ENCODE measurements around the gene RARB. TPM values are rescaled to one million over a fixed set of nuclear protein-coding genes. Genes with fewer than 3 reads are reported as not detected.

Gene RARB
- total RNA-seq, 1 experiment from 2014 or later = 2.5 TPM

DNA sequence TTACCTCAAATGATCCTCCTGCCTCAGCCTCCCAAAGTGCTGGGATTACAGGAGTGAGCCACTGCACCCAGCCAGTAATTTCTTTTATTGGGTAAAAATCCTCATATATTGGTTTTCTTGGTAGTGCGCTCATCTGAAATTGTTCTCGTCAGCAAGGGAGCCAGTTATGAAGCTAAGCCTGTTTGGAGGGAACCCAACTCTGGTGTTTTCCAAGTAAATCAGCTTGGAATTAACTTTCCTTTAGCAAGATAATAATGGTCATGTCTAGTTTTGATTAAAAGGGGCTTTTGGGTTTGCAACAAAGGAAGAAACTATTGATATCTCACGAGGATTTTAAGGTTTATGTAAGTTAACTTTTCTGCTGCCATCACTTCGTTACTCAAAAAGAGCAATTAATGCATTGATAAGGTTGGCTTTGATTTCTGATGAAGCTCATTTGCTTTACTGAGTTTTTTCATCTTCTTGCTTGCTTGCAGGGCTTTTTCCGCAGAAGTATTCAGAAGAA lies 72.7 kb downstream of the RARB start:
- TF ChIP-seq CTCF (IDR thresholded peaks at IDR 0.05; ENCODE audit: insufficient read depth in 1 of 2, low read depth in 1 of 2, low read length in 1 of 2, severe bottlenecking in 1 of 2, unreplicated experiment in 1 of 2) = no peak
- no peak overlapping the region for H3K4me3 Mint-ChIP-seq (ENCODE audit: unreplicated experiment)
- H3K36me3 Mint-ChIP-seq (ENCODE audit: insufficient read depth, unreplicated experiment) = peaks cover 5% of the 10 kb centered on the region
- no peaks in the 10 kb centered on the region for H3K9me3 ChIP-seq
- H3K27me3 ChIP-seq (replicated peaks; ENCODE audit: control insufficient read depth, insufficient read depth, low read length) = no peaks in the 10 kb centered on the region
- no peak for DNase-seq
- peaks cover 10% of the 10 kb centered on the region for H3K9me3 Mint-ChIP-seq (ENCODE audit: unreplicated experiment)
- BruUV-seq (replicated peaks) = no TSS peak
- H3K27ac Mint-ChIP-seq (ENCODE audit: unreplicated experiment) = no peak overlapping the region
- H3K27me3 Mint-ChIP-seq (ENCODE audit: insufficient read depth, unreplicated experiment) = no peaks in the 10 kb centered on the region
- CTCF ChIA-PET = no interaction called here
- no peak overlapping the region for H3K4me3 ChIP-seq (ENCODE audit: low read depth, low read length)
- no peaks in the 10 kb centered on the region for H3K4me1 Mint-ChIP-seq (ENCODE audit: low read depth, unreplicated experiment)
- no peaks in the 10 kb centered on the region for H3K4me1 ChIP-seq
- POLR2A ChIA-PET = no interaction called here
- no peaks in the 10 kb centered on the region for H3K36me3 ChIP-seq (ENCODE audit: control insufficient read depth, insufficient read depth, low read length)
- intact Hi-C loops (cut with micrococcal nuclease; ENCODE audit: unreplicated experiment) = no loop called here

DNA sequence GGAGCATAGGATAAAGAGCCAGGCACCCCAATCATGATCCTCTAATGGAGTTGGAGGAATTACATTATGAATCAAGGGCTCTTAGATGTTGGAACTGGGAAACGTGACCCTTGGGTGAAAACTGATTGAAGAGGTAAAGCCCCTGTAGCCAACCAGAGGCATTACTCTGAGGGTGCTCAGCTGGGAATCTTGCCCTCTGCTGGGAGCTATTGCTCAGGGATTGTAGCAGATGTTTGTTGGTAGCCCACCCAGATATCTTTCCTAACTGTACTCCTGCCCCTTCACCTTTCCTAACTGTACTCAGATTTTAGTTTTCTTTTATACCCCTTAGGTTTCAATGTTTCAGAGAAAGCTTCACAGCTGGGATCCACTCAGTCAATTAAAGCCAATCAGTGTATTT lies 74.2 kb downstream of the RARB start:
- H3K4me3 ChIP-seq (ENCODE audit: low read depth, low read length) = no peak overlapping the region
- TF ChIP-seq CTCF (IDR thresholded peaks at IDR 0.05; ENCODE audit: insufficient read depth in 1 of 2, low read depth in 1 of 2, low read length in 1 of 2, severe bottlenecking in 1 of 2, unreplicated experiment in 1 of 2) = no peak
- Mint-ChIP-seq H3K4me3 (ENCODE audit: unreplicated experiment) (no peak overlapping the region), H3K4me1 (ENCODE audit: low read depth, unreplicated experiment) (no peaks in the 10 kb centered on the region), H3K27ac (ENCODE audit: unreplicated experiment) (no peak overlapping the region), H3K36me3 (ENCODE audit: insufficient read depth, unreplicated experiment) (peaks cover 6% of the 10 kb centered on the region), H3K27me3 (ENCODE audit: insufficient read depth, unreplicated experiment) (no peaks in the 10 kb centered on the region), H3K9me3 (ENCODE audit: unreplicated experiment) (peaks cover 8% of the 10 kb centered on the region)
- H3K36me3 ChIP-seq (ENCODE audit: control insufficient read depth, insufficient read depth, low read length) = no peaks in the 10 kb centered on the region
- no TSS peak for BruUV-seq (replicated peaks)
- ChIA-PET POLR2A (no interaction called here), CTCF (no interaction called here)
- intact Hi-C loops (cut with micrococcal nuclease; ENCODE audit: unreplicated experiment) = no loop called here
- no peaks in the 10 kb centered on the region for H3K4me1 ChIP-seq
- H3K27me3 ChIP-seq (replicated peaks; ENCODE audit: control insufficient read depth, insufficient read depth, low read length) = no peaks in the 10 kb centered on the region
- no peak for DNase-seq
- H3K9me3 ChIP-seq = no peaks in the 10 kb centered on the region

DNA sequence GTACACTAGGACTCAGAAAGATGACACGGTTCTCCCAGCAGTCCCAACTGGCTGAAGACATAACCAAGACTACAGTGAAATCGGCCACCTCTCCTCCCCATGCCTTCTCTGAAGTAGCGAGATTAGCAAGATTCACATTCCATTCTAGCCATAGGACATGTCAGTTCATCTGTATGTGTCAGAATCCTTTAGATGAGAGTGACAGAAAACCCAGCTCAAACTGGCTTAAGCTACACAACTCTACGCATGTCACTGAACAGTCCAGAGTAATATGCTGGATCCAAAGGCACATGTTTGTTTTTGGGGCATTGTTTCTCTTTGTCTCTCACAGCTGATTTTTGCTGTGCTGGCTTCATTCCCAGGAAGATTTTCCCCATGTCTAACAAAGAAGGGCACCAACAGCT lies 75.8 kb downstream of the RARB start:
- no peak overlapping the region for H3K4me3 ChIP-seq (ENCODE audit: low read depth, low read length)
- Mint-ChIP-seq H3K36me3 (ENCODE audit: insufficient read depth, unreplicated experiment) (peaks cover 6% of the 10 kb centered on the region), H3K4me1 (ENCODE audit: low read depth, unreplicated experiment) (no peaks in the 10 kb centered on the region), H3K4me3 (ENCODE audit: unreplicated experiment) (no peak overlapping the region), H3K27ac (ENCODE audit: unreplicated experiment) (no peak overlapping the region), H3K9me3 (ENCODE audit: unreplicated experiment) (no peaks in the 10 kb centered on the region), H3K27me3 (ENCODE audit: insufficient read depth, unreplicated experiment) (no peaks in the 10 kb centered on the region)
- DNase-seq = no peak
- CTCF ChIA-PET = no interaction called here
- no peaks in the 10 kb centered on the region for H3K4me1 ChIP-seq
- no peak for TF ChIP-seq CTCF (IDR thresholded peaks at IDR 0.05; ENCODE audit: insufficient read depth in 1 of 2, low read depth in 1 of 2, low read length in 1 of 2, severe bottlenecking in 1 of 2, unreplicated experiment in 1 of 2)
- intact Hi-C loops (cut with micrococcal nuclease; ENCODE audit: unreplicated experiment) = no loop called here
- POLR2A ChIA-PET = no interaction called here
- H3K27me3 ChIP-seq (replicated peaks; ENCODE audit: control insufficient read depth, insufficient read depth, low read length) = no peaks in the 10 kb centered on the region
- H3K36me3 ChIP-seq (ENCODE audit: control insufficient read depth, insufficient read depth, low read length) = no peaks in the 10 kb centered on the region
- no TSS peak for BruUV-seq (replicated peaks)
- no peaks in the 10 kb centered on the region for H3K9me3 ChIP-seq

Data from Caco-2 (cell line).